Fibroblast of pulmonary artery (primary cell): ENCODE results near the gene FAM149A.
A peak's percentile ranks its signal among the peaks of the same experiment; 100 is the strongest.

Experiments used
- DNase-seq: peaks from one replicate; pipeline ENCODE4 v3.0.0-alpha.2; 2010; ENCODE audit warnings: low read depth
- H3K4me3 ChIP-seq: replicated peaks from 2 replicates; pipeline ENCODE4 v1.5.1; 2011; ENCODE audit warnings: low read depth, mild to moderate bottlenecking, control low read depth, low read length, moderate library complexity
- CTCF ChIP-seq: IDR thresholded peaks from 2 replicates; pipeline ENCODE4 v1.5.1; 2011; ENCODE audit warnings: mild to moderate bottlenecking, control low read depth, low read length, inconsistent platforms; ENCODE audit errors: missing control alignments

FAM149A gene

GRCh38 chr4:186188107-186188506 lies 83.6 kb downstream of the FAM149A start:
- DNase-seq: no peak
- no peak overlapping the region for H3K4me3 ChIP-seq
- TF ChIP-seq CTCF: no peak

- no peak overlapping the region for H3K4me3 ChIP-seq
- TF ChIP-seq CTCF: no peak
- no peak for DNase-seq
Measured at GRCh38 chr4:186189656-186190055, 85.2 kb downstream of the FAM149A start.

GRCh38 chr4:186190581-186191199 lies 86.2 kb downstream of the FAM149A start:
- TF ChIP-seq CTCF: peak; percentile 1
- H3K4me3 ChIP-seq: peak overlapping the region; percentile 68
- DNase-seq: peak; percentile 14

- DNase-seq: peak; percentile 82
- TF ChIP-seq CTCF: no peak
- peak within 1 kb of the TSS; percentile 68 for H3K4me3 ChIP-seq
Measured at GRCh38 chr4:186191200-186192065, 86.9 kb downstream of the FAM149A start, which contains the start of gene CYP4V2. CYP4V2 (plus strand) TSS chr4:186191567; CDS start chr4:186191824, 257 bp downstream.

- no peak for TF ChIP-seq CTCF
- H3K4me3 ChIP-seq: peak overlapping the region; percentile 68
- peak; percentile 56 for DNase-seq
Measured at GRCh38 chr4:186192066-186192612, 87.6 kb downstream of the FAM149A start.

- no peak for DNase-seq
- no peak for TF ChIP-seq CTCF
- H3K4me3 ChIP-seq: no peak overlapping the region
Measured at GRCh38 chr4:186193851-186194250, 89.3 kb downstream of the FAM149A start.
